DMS 273 treated with DMSO at 0.1 percent for 48 hours (cell line): ENCODE results near the gene RNF13.
"Not testable (repeated sequence)": the region's sequence is repeated elsewhere in the genome, so short reads cannot be mapped to it uniquely, and the experiment has no call there.

Experiments used
- DNase-seq: peaks from one replicate; lab custom pipeline; 2025; lab: John Stamatoyannopoulos, UW

The RNF13 gene

DNA sequence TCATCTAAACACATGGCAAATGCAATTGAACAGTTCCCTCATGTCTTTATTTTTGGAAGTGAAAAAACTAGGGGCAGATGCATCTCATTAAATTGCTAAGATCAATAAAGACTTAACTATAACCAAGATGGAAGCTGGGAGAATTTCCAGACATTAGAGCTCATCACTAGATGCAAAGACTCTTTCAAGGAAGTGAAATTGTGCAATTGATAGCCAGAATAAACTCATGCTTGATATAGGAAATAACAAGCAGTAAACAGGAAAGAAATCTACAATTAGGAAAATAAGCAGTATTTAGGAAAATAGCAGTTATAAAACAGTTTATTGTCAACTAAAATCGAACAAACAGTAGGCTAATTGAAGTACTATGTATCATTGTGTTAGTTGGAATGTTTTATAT is 11.8 kb upstream of the RNF13 start:
- DNase-seq: no peak

DNA sequence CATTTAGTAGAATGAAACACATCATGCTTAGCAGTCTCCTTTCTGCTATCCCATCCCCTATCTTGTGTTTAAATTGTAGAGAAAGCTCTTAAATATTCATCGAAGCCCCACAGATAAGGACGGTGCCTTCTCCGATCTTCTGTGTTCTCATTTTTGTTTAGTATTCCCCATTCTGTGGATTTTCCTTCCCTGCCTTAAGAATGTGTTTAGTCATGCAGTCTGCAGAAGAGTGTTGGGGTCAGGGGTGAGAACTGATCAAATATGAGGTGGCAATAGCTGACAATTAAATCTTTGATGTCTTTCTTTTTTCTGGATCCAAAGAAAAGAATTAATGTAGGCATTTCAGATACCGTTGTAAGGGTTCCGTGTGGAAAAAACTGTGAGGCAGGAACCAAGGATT is 11.4 kb upstream of the RNF13 start:
- DNase-seq: no peak

DNA sequence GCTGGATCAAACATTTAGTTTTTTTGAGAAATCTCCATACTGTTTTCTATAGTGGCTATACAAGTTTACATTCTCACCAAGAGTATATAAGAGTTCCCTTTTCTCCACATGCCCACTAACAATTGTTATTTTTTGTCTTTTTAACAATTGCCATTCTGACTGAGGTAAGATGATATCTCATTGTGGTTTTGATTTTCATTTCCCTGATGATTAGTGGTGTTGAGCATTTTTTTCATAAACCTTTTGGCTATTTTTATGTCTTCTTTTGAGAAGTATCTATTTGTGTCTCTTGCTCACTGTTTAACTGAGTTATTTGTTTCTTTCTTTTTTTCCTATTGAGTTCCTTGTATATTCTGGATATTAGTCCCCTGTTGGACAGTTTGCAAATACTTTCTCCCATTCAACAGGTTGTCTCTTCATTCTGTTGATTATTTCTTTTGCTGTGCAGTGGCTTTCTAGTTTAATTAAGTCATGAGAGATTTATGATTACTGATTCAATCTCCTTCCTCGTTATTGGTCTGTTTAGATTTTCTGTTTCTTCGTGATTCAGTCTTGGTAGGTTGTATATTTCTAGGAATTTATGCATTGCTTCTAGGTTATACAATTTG is 6.7 kb upstream of the RNF13 start:
- no peak for DNase-seq

GRCh38 chr3:149808209-149808829 is 4.7 kb upstream of the RNF13 start:
- DNase-seq: peak; percentile 47

DNA sequence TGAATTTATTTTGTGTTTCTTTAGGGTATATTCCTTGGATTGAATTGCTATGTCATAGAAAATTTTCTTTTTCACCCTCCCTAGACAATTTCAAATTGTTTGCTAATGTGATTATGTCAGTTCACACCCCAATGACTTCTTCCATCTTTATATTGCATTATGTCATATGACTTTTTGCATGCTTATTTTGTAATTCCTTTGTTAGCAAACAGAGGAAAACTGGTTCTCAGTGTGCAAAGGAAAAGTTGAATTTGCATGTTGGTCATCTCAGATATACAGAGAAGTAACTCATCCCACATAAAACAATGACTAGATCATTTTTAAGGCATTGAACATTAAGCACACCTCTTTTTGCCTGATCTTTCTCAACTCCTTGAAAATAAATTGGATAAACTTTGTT is 3.3 kb upstream of the RNF13 start:
- no peak for DNase-seq

DNA sequence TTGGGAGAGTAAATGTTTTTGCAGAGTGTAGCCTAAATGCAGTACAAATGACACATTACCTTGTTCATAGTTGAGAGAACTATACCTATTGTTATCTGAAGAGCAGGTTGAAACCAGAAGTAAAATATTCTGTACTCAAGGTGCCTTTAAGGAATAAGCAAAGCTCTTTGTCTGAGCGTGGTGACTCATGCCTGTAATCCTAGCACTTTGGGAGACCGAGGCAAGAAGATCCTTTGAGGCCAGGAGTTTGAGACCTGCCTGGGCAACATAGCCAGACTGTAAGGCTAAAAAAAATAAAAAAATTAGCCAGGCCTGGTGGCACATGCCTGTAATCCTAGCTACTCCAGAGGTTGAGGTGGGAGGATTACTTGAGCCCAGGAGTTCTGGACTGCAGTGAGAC is 2.2 kb upstream of the RNF13 start:
- DNase-seq: no peak

GRCh38 chr3:149812165-149812605 is 830 bp upstream of the RNF13 start:
- no peak for DNase-seq

DNA sequence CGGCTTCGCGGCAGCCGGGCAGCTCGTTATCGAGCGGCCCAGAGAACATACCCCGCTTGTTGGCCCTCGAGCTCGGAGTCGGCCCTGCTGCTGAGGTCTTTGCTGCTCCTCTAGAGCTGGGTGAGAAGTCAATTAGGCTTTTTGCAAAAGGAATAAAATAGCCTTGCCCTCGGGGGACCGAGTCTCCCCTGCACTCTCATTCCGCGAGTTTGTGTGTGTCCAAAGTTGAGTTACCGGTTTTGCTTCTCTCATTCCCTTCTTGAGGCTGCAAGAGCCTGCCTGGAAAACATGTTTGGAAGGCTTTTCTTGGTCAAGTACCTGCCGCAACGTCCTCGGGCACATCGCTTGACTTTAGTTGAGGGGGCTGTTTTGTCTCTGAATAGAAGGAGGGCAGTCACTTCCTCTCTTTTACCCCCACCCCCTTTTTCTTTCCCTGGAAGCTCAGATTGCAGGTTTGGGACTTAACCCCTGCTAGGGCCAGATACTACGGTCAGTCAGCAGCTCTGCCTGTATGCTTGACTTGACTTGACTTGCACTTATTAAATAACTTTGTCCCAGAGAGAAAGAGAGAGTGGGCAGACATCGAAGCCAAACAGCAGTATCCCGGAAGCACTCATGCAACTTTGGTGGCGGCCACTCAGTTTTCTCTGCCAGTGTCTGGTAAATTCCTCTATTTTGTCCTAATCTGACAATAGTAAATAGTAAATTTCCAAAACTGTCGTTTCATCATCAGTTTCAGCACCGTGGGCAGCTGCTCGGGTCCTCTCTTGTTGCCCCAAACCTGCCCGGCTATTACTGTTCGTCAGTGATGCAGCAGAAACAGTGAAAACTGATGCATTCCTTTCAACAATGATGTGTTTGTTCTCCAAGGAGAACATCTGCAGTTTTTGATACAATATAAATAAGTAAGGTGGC is 609 bp downstream of the RNF13 start:
- DNase-seq: peak; percentile 29

DNA sequence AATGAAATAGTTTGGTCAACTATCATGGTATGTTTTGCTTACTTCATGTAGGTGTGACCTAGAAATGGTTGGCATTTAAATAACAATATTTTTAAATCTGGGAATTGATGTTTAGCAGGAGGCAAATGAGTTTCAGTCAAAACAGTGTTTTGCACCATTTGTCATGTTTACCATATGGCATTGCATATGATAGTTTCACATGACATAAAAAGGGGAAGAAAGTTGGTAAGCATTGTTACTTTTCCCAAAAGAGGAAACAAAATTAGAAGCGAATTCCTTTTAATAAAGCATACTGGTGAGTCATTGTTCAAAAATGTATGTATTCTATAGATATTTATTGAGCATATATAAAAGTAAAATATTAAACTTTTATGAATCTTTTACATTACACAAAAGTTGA is 2.3 kb downstream of the RNF13 start:
- DNase-seq: no peak

- no peak for DNase-seq
Observed at GRCh38 chr3:149815728-149816127, 2.7 kb downstream of the RNF13 start.

DNA sequence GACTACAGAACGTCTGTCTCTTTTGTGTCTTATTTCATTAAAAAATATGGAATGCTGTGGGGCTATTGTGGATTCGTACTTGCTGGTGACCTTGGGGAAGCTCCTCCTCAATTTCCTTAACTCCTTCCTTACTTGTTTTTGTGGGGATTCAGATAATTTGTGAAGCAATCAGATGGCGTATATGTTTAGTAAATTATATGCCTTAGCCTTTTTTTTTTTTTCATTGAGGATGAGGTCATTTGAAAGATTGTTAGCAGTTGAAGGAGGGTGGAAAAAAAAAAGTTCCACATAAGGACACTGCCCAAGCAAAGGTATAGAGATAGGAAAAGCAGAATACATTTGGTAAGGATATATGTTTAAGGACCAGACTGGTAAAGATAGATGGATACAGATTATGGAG is 3.3 kb downstream of the RNF13 start:
- no peak for DNase-seq

GRCh38 chr3:149816986-149817385 is 4.0 kb downstream of the RNF13 start:
- DNase-seq: no peak

- DNase-seq: no peak
Observed at GRCh38 chr3:149819432-149819831, 6.4 kb downstream of the RNF13 start.

DNA sequence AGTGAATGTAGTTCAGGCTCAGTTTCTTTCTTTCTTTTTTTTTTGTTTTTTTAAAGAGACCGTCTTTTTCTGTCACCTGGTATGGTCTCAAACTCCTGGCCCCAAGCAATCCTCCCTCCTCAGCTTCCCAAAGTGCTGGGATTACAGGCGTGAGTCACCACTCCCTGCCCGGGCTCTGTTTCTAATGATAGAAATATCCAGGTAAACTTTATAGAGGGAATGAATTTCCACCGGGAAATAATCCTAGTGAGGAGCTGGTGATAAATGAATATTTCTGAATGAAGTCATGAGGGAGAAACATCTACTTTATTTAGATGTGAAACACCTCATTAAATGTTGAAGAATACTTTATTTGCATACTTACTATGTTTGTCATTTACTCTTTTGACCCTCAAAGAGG is 7.2 kb downstream of the RNF13 start:
- DNase-seq: no peak

DNA sequence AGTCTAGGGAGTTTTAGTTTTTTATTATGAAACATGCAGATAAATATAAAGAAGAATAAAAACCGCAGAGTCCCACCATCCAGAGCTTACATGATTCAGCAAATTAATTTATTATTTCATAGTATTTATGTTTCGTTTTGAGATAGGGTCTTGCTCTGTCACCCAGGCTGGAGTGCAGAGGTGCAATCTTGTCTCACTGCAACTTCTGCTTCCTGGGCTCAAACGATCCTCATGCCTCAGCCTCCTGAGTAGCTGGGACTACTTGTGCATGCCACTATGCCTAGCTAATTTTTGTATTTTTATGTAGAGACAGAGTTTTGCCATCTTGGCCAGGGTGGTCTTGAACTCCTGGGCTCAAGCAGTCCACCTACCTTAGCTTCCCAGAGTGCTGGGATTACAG is 13.6 kb downstream of the RNF13 start:
- DNase-seq: no peak

DNA sequence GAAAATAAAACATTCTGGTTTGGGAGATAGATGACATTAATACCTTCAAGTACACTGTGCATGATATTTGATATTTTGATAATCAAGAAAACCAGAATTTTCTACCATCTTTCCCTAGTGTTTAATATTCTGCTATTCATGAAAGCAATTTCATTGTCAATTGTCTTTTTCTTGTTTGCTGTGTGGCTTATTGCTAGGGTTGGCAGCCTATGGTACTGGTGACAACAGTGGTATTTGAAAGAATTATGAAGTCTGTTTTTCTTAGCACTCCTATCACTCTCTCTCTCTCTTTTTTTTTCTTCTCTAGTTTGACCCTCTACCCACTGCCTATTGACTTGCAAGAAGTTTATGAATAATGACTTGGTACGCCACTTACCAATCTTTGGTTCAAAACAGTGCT is 15.4 kb downstream of the RNF13 start:
- no peak for DNase-seq

DNA sequence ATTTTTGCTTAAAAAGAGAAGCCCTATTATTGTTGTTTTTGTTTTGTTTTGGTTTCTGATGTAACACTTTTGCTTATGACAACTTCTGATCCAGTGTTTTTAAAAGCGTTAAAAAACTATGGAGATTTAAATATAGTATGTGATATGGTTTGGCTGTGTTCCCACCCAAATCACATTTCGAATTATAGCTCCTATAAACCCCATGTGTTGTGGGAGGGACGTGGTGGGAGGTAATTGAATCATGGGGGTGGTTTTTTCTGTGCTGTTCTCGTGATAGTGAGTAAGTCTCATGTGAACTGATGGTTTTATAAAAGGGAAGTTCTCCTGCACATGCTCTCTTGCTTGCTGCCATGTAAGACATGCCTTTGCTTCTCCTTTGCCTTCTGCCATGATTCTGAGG is 16.6 kb downstream of the RNF13 start:
- DNase-seq: not testable (repeated sequence)

- no peak for DNase-seq
Observed at GRCh38 chr3:149830902-149831301, 17.9 kb downstream of the RNF13 start.

- no peak for DNase-seq
Observed at GRCh38 chr3:149831321-149831720, 18.3 kb downstream of the RNF13 start.

- DNase-seq: no peak
Observed at GRCh38 chr3:149832086-149832485, 19.1 kb downstream of the RNF13 start.

GRCh38 chr3:149833241-149833640 is 20.2 kb downstream of the RNF13 start:
- no peak for DNase-seq

DNA sequence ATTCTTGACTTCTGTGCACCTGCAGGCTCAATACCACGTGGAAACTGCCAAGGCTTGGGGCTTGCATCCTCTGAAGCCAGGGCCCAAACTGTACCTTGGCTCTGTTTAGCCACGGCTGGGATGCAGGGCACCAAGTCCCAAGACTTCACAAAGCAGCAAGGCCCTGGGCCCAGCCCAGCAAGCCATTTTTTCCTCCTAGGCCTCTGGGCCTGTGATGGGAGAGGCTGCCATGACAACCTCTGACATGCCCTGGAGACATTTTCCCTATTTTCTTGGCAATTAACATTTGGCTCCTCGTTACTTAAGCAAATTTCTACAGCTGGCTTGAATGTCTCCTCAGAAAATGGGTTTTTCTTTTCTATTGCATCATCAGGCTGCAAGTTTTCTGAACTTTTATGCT is 25.5 kb downstream of the RNF13 start:
- DNase-seq: not testable (repeated sequence)

- not testable (repeated sequence) for DNase-seq
Observed at GRCh38 chr3:149839469-149839868, 26.5 kb downstream of the RNF13 start.
